HEK293 (cell line): ENCODE data around the gene EXOC2.

Source experiments
- KLF9 ChIP-seq: fragments of 450-650 bp; formaldehyde crosslinking; IDR thresholded peaks from 2 replicates; pipeline ENCODE4 v1.5.1; 2016; ENCODE audit warnings: missing biosample characterization, missing genetic modification characterization, low read depth
- YY1 ChIP-seq: fragments of 450-650 bp; formaldehyde crosslinking; IDR thresholded peaks from 2 replicates; pipeline ENCODE4 v1.5.1; 2018; ENCODE audit warnings: missing biosample characterization, missing genetic modification characterization
- ZBTB17 ChIP-seq: fragments of 450-650 bp; formaldehyde crosslinking; IDR thresholded peaks from 2 replicates; pipeline ENCODE4 v1.5.1; 2016; ENCODE audit warnings: missing biosample characterization, missing genetic modification characterization
- ZNF175 ChIP-seq: fragments of 450-650 bp; formaldehyde crosslinking; IDR thresholded peaks from 2 replicates; pipeline ENCODE4 v1.5.1; 2016; ENCODE audit warnings: missing biosample characterization, missing genetic modification characterization
- ZNF274 ChIP-seq, 2 experiments: fragments of 200-500 bp in 1 of 2; fragments of 450-650 bp in 1 of 2; sonication (Bioruptor generic) in 1 of 2; formaldehyde crosslinking in 1 of 2; IDR thresholded peaks; 2 replicates each; pipeline versions ENCODE4 v1.5.1 to v1.6.1; 2014 to 2016; ENCODE audit warnings: borderline replicate concordance in 1 of 2, inconsistent platforms in 1 of 2, low read length in 1 of 2, missing biosample characterization in 1 of 2, missing genetic modification characterization in 1 of 2
- ZNF302 ChIP-seq: fragments of 450-650 bp; formaldehyde crosslinking; IDR thresholded peaks from 2 replicates; pipeline ENCODE4 v1.5.1; 2016; ENCODE audit warnings: missing biosample characterization, missing genetic modification characterization, low read depth
- ZNF37A ChIP-seq: fragments of 450-650 bp; IDR thresholded peaks from 2 replicates; pipeline ENCODE4 v1.5.1; 2018; ENCODE audit warnings: missing biosample characterization, missing genetic modification characterization
- ZNF398 ChIP-seq: fragments of 450-650 bp; formaldehyde crosslinking; IDR thresholded peaks from 2 replicates; pipeline ENCODE4 v1.5.1; 2017; ENCODE audit warnings: missing biosample characterization, missing genetic modification characterization
- ZNF776 ChIP-seq: fragments of 450-650 bp; formaldehyde crosslinking; IDR thresholded peaks from 2 replicates; pipeline ENCODE4 v1.5.0; 2017; ENCODE audit warnings: missing biosample characterization, missing genetic modification characterization, borderline replicate concordance
- TF ChIP-seq, protein P1 (sequence below): fragments of 450-650 bp; formaldehyde crosslinking; IDR thresholded peaks from 2 replicates; pipeline ENCODE4 v1.5.1; 2016; ENCODE audit warnings: missing biosample characterization, missing genetic modification characterization
- TF ChIP-seq, protein P2 (sequence below): fragments of 450-650 bp; formaldehyde crosslinking; IDR thresholded peaks from 2 replicates; pipeline ENCODE4 v1.5.1; 2016; ENCODE audit warnings: missing biosample characterization, missing genetic modification characterization

DNA sequence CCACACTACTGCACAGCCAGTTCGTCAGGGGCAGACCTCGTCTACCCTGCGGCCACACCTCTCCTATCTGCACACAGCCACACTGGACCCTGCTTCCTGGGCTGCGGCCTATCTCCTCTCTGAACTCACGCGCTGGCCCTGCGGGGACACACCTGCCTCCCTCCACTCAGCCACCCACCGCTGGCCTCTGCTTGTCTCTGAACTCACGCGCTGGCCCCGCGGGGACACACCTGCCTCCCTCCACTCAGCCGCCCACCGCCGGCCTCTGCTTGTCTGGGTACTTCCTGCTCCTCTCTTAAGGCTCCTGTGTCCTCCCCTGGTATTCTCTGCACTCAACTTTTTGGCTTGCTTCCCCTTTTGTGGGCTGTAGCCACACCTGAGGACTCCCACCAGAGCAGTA lies 88.4 kb downstream of the EXOC2 start:
- TF ChIP-seq ZBTB17 (tag by site-specific recombination) (no peak), ZNF776 (no peak), ZNF302 (no peak), ZNF175 (tag by site-specific recombination) (no peak), ZNF274 (IDR thresholded peaks at IDR 0.05; ENCODE audit: low read length) (no peak), ZNF274 (tag by site-specific recombination; IDR thresholded peaks at IDR 0.05; ENCODE audit: borderline replicate concordance) (no peak), ZNF398 (tag by site-specific recombination) (no peak), KLF9 (tag by site-specific recombination) (no peak), ZNF37A (tag by site-specific recombination) (no peak), YY1 (tag by site-specific recombination) (no peak)
- TF ChIP-seq, protein P1, sequence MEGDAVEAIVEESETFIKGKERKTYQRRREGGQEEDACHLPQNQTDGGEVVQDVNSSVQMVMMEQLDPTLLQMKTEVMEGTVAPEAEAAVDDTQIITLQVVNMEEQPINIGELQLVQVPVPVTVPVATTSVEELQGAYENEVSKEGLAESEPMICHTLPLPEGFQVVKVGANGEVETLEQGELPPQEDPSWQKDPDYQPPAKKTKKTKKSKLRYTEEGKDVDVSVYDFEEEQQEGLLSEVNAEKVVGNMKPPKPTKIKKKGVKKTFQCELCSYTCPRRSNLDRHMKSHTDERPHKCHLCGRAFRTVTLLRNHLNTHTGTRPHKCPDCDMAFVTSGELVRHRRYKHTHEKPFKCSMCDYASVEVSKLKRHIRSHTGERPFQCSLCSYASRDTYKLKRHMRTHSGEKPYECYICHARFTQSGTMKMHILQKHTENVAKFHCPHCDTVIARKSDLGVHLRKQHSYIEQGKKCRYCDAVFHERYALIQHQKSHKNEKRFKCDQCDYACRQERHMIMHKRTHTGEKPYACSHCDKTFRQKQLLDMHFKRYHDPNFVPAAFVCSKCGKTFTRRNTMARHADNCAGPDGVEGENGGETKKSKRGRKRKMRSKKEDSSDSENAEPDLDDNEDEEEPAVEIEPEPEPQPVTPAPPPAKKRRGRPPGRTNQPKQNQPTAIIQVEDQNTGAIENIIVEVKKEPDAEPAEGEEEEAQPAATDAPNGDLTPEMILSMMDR (tag by site-specific recombination): no peak
- TF ChIP-seq, protein P2, sequence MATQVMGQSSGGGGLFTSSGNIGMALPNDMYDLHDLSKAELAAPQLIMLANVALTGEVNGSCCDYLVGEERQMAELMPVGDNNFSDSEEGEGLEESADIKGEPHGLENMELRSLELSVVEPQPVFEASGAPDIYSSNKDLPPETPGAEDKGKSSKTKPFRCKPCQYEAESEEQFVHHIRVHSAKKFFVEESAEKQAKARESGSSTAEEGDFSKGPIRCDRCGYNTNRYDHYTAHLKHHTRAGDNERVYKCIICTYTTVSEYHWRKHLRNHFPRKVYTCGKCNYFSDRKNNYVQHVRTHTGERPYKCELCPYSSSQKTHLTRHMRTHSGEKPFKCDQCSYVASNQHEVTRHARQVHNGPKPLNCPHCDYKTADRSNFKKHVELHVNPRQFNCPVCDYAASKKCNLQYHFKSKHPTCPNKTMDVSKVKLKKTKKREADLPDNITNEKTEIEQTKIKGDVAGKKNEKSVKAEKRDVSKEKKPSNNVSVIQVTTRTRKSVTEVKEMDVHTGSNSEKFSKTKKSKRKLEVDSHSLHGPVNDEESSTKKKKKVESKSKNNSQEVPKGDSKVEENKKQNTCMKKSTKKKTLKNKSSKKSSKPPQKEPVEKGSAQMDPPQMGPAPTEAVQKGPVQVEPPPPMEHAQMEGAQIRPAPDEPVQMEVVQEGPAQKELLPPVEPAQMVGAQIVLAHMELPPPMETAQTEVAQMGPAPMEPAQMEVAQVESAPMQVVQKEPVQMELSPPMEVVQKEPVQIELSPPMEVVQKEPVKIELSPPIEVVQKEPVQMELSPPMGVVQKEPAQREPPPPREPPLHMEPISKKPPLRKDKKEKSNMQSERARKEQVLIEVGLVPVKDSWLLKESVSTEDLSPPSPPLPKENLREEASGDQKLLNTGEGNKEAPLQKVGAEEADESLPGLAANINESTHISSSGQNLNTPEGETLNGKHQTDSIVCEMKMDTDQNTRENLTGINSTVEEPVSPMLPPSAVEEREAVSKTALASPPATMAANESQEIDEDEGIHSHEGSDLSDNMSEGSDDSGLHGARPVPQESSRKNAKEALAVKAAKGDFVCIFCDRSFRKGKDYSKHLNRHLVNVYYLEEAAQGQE (tag by site-specific recombination): no peak
